Measurements from ENCODE around the gene PTK6. TPM values are rescaled to one million over a fixed set of nuclear protein-coding genes. Genes with fewer than 3 reads are reported as not detected.

Gene PTK6
- 1 to 10 TPM; 2.1 to 2.3 TPM for total RNA-seq

GRCh38 chr20:63536997-63537524 is at the start of gene PTK6:
PTK6 (minus strand) TSS chr20:63537376; CDS start chr20:63537314, 62 bp downstream.
- peaks cover 4% of the 10 kb centered on the region for H3K27me3 Mint-ChIP-seq
- peak; percentile 66 for DNase-seq
- peak within 1 kb of the TSS; percentile 73 for H3K4me3 Mint-ChIP-seq
- peaks cover 27% of the 10 kb centered on the region for H3K4me1 Mint-ChIP-seq
- H3K9me3 Mint-ChIP-seq: no peaks in the 10 kb centered on the region
- H3K27ac Mint-ChIP-seq: peak within 1 kb of the TSS; percentile 87
- CTCF ChIA-PET: interaction anchor here (0.7 to 3.1 kb wide), 35 partner anchors 9 to 583 kb away, joined by 3 to 28 read pairs (median 5); partner anchors contain the start of genes ARFRP1, GMEB2, HELZ2 and LIME1
- no peaks in the 10 kb centered on the region for H3K36me3 Mint-ChIP-seq (ENCODE audit: low read depth)
- POLR2A ChIA-PET: interaction anchor here (0.8 to 6.7 kb wide), 23 partner anchors 9 to 529 kb away, joined by 3 to 136 read pairs (median 5); partner anchors contain the start of genes ARFRP1, GMEB2, HELZ2 and LIME1

DNA sequence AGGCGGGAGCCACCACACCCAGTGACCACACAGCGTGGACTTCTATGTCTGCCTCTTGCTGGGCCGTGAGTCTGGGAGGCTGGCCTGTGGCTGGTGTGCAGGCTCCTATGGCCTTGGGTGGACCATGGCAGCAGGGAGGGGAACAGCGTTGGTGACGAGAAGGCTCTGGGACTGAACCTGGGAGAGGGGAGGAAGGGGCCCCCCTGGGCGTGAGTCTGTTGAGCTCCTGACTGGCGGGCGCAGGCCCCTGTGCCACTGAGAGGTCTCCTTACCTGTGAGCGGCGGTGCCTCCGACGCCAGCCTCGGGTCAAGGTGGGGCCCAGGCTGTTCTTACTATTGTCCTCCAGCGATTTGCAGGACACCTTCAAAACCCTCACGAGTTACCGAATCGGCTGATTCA is 49.6 kb upstream of the PTK6 start:
- H3K27me3 Mint-ChIP-seq: peaks cover 8% of the 10 kb centered on the region
- no peaks in the 10 kb centered on the region for H3K9me3 Mint-ChIP-seq
- no peak overlapping the region for H3K4me3 Mint-ChIP-seq
- no peak overlapping the region for H3K27ac Mint-ChIP-seq
- peaks cover 23% of the 10 kb centered on the region for H3K36me3 Mint-ChIP-seq (ENCODE audit: low read depth)
- DNase-seq: no peak
- H3K4me1 Mint-ChIP-seq: no peaks in the 10 kb centered on the region
- ChIA-PET CTCF (no interaction called here), POLR2A (no interaction called here)

GRCh38 chr20:63585616-63586565 is 48.7 kb upstream of the PTK6 start:
- H3K4me1 Mint-ChIP-seq: no peaks in the 10 kb centered on the region
- H3K27me3 Mint-ChIP-seq: peaks cover 8% of the 10 kb centered on the region
- no peak overlapping the region for H3K27ac Mint-ChIP-seq
- H3K9me3 Mint-ChIP-seq: no peaks in the 10 kb centered on the region
- H3K36me3 Mint-ChIP-seq (ENCODE audit: low read depth): peaks cover 16% of the 10 kb centered on the region
- no peak overlapping the region for H3K4me3 Mint-ChIP-seq
- ChIA-PET POLR2A (no interaction called here), CTCF (no interaction called here)
- no peak for DNase-seq

DNA sequence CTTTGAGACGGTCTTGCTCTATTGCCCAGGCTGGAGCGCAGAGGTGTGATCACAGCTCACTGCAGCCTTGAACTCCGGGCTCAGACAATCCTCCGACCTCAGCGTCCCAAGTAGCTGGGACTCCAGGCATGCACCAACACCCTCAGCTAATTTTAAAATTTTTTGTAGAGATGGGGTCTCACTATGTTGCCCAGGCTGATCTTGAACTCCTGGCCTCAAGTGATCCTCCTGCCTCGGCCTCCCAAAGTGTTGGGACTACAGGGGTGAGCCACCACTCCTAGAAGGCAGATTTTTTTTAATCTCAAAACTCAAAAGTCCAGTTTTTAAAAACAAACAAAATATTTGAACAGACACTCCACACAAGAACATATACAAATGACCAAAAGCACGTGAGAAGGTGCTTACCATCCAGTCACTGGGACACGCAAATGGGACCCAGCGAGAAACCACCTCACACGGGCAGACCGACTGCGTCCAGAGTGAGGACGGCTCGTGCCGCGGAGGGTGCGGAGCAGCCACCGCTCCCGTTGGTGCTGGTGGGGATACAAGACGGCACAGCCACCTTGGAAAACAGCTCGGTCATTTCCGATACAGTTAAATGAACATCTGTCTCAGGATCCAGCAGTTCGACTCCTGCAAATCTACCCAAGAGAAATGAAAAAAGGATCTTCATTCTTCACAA is 45.3 kb upstream of the PTK6 start:
- H3K4me3 Mint-ChIP-seq: no peak overlapping the region
- ChIA-PET CTCF (interaction anchor here (0.5 to 1.9 kb wide), 3 partner anchors 9 to 74 kb away, joined by 3 to 14 read pairs (median 3); no protein-coding TSS in a partner anchor), POLR2A (interaction anchor here (0.6 to 2.0 kb wide), 4 partner anchors 29 to 76 kb away, joined by 3 to 5 read pairs (median 4); partner anchors contain the start of genes PPDPF and RTEL1)

DNA sequence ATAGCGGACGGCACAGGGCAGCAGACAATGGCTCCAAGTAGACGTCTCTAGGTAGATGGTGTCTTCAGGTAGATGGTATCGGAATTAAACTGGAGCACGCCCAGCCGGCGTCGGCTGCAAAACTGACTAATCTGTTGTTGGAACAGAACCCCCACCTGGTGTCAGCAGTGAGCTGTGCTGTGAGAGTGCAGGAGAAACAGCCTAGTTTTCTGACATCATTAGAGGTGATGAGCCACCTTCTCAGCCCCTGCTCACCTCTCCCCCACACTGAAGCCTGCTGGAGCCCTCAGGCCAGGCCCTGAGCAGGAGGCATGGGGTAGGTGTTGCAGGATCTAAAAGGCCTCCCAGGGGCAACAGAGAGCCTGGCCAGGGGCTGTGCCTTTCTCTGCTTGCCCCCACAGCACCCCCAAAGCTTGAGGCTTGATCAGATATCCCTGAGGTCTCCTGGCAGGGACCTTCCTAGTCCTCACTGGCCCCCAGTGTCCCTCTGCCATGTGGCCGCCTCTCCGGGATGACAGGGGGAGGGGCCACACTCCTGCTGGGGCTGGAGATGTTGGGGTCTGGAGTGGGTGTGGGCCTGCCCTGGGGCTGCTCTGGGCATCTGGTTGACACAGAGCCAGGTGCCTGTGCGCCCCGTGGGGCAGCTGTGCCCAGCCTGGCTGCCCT is 43.8 kb upstream of the PTK6 start:
- peaks cover 2% of the 10 kb centered on the region for H3K4me1 Mint-ChIP-seq
- no peaks in the 10 kb centered on the region for H3K36me3 Mint-ChIP-seq (ENCODE audit: low read depth)
- DNase-seq: peak; percentile 80
- no peaks in the 10 kb centered on the region for H3K9me3 Mint-ChIP-seq
- ChIA-PET CTCF (interaction anchor here (0.6 to 1.9 kb wide), 2 partner anchors 14 to 61 kb away, joined by 3 to 14 read pairs; no protein-coding TSS in a partner anchor), POLR2A (interaction anchor here (0.9 to 2.0 kb wide), 4 partner anchors 9 to 284 kb away, joined by 3 to 5 read pairs (median 3); partner anchors contain the start of genes PPDPF, RTEL1 and TPD52L2)
- H3K27ac Mint-ChIP-seq: no peak overlapping the region
- peaks cover 38% of the 10 kb centered on the region for H3K27me3 Mint-ChIP-seq
- H3K4me3 Mint-ChIP-seq: no peak overlapping the region

More for the DNA sequence above, 45.3 kb upstream of the PTK6 start:
- no peaks in the 10 kb centered on the region for H3K9me3 Mint-ChIP-seq
- peaks cover 4% of the 10 kb centered on the region for H3K36me3 Mint-ChIP-seq (ENCODE audit: low read depth)
- DNase-seq: no peak
- H3K27ac Mint-ChIP-seq: no peak overlapping the region
- H3K4me1 Mint-ChIP-seq: no peaks in the 10 kb centered on the region
- peaks cover 30% of the 10 kb centered on the region for H3K27me3 Mint-ChIP-seq

- H3K4me3 Mint-ChIP-seq: no peak overlapping the region
- no peaks in the 10 kb centered on the region for H3K36me3 Mint-ChIP-seq (ENCODE audit: low read depth)
- CTCF ChIA-PET: no interaction called here
- POLR2A ChIA-PET: no interaction called here
- H3K27ac Mint-ChIP-seq: no peak overlapping the region
- H3K9me3 Mint-ChIP-seq: no peaks in the 10 kb centered on the region
- peaks cover 47% of the 10 kb centered on the region for H3K27me3 Mint-ChIP-seq
- DNase-seq: no peak
- H3K4me1 Mint-ChIP-seq: peaks cover 5% of the 10 kb centered on the region
These were observed 42.0 kb upstream of the PTK6 start for GRCh38 chr20:63579017-63579694.

GRCh38 chr20:63578224-63579016 is 41.2 kb upstream of the PTK6 start:
- Mint-ChIP-seq H3K27me3 (peaks cover 47% of the 10 kb centered on the region), H3K4me3 (no peak overlapping the region), H3K4me1 (peaks cover 5% of the 10 kb centered on the region), H3K27ac (no peak overlapping the region), H3K36me3 (ENCODE audit: low read depth) (no peaks in the 10 kb centered on the region), H3K9me3 (no peaks in the 10 kb centered on the region)
- ChIA-PET POLR2A (no interaction called here), CTCF (interaction anchor here (0.7 kb wide), 1 partner anchor 22 kb away, joined by 3 read pairs; no protein-coding TSS in a partner anchor)
- DNase-seq: no peak

DNA sequence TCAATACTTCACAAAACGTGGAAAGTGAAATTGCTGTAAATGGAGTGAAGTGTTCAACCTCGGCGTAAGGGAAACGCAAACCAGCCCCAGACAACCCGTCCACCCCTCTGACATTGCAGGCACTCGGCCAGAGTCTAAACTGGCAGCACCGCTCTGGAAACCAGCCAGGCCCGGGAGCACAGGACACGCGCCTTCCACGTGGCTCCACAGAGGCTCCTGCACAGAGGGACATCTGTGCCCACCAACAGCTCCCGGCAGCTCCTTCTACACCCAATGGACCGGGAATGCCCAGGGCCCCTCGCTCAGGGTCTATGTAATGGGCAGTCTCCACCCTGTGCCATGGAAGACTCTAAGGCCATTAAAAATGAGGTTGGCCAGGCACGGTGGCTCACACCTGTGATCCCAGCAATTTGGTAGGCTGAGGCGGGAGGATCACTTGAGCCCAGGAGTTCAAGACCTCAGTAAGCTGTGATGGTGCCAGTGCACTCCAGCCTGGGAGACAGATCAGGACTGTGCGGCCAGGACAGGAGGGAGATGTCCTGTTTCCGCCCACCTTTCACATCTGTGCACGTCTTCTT is 40.2 kb upstream of the PTK6 start:
- ChIA-PET CTCF (no interaction called here), POLR2A (no interaction called here)
- H3K4me3 Mint-ChIP-seq: no peak overlapping the region
- DNase-seq: no peak
- no peak overlapping the region for H3K27ac Mint-ChIP-seq
- no peaks in the 10 kb centered on the region for H3K9me3 Mint-ChIP-seq
- H3K36me3 Mint-ChIP-seq (ENCODE audit: low read depth): no peaks in the 10 kb centered on the region
- peaks cover 5% of the 10 kb centered on the region for H3K4me1 Mint-ChIP-seq
- H3K27me3 Mint-ChIP-seq: peaks cover 39% of the 10 kb centered on the region

DNA sequence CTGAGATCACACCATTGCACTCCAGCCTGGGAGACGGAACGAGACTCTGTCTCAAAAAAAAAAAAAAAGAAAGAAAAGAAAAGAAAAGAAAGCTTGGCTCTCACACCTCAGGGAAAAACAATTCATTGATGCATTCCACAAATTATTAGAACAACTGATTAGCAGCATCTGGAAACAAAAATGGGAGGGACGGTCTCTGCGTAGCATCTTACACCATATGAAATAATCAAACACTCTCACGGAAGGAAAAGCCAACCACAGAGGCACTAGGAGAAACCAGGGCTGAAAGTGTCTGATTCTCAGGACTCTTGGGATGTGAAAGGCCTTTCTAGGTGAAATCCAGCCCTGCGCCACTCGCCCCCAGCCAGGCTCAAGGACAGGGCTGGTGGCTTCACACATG is 39.1 kb upstream of the PTK6 start:
- H3K27me3 Mint-ChIP-seq: peaks cover 39% of the 10 kb centered on the region
- no peaks in the 10 kb centered on the region for H3K9me3 Mint-ChIP-seq
- no peak overlapping the region for H3K27ac Mint-ChIP-seq
- no peak for DNase-seq
- no peak overlapping the region for H3K4me3 Mint-ChIP-seq
- ChIA-PET POLR2A (no interaction called here), CTCF (interaction anchor here (0.7 kb wide), 1 partner anchor 10 kb away, joined by 4 read pairs; no protein-coding TSS in a partner anchor)
- H3K36me3 Mint-ChIP-seq (ENCODE audit: low read depth): no peaks in the 10 kb centered on the region
- H3K4me1 Mint-ChIP-seq: peaks cover 5% of the 10 kb centered on the region

DNA sequence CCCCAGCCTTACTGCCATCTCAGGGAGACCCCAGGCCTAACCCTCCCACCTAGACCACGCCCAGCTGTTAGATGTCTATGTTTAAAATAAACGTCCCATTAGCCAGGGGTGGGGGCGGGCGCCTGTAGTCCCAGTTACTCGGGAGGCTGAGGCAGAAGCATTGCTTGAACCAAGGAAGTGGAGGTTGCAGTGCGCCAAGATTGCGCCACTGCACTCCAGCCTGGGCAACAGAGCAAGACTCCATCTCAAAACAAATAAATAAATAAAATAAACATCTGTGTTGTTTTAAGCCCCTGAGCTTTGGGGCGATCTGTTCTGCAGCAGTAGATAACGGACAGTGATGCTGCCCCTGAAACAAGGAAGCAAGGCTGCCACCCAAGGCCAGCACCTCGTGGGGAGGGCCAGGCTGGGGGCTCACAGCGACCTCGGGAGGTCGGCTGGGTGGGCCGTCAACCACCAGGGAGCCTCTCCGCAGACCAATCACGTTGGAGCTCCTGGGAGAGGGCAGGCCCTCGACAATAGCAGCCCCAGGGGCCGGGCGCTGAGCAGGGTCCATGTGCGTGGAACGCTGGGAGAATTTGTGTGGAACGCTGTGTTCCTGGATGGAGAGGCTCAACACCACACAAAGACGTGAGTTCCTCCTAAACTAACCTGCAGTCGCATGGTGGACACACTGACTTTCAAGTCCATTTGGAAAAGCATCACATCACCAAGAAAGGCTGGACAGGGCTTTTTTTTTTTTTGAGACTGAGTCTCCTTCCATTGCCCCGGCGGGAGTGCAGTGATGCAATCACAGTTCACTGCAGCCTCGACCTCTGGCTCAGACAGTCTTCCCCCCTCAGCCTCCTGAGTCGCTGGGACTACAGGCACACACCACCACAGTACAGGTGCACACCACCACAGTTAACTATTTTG is 37.9 kb upstream of the PTK6 start:
- no peaks in the 10 kb centered on the region for H3K9me3 Mint-ChIP-seq
- H3K36me3 Mint-ChIP-seq (ENCODE audit: low read depth): no peaks in the 10 kb centered on the region
- POLR2A ChIA-PET: interaction anchor here (1.1 to 2.6 kb wide), 7 partner anchors 10 to 290 kb away, joined by 3 to 14 read pairs (median 6); partner anchors contain the start of genes PTK6, RTEL1 and TPD52L2
- no peak for DNase-seq
- CTCF ChIA-PET: interaction anchor here (0.5 kb wide), 1 partner anchor 9 kb away, joined by 3 read pairs; no protein-coding TSS in a partner anchor
- peaks cover 6% of the 10 kb centered on the region for H3K4me1 Mint-ChIP-seq
- H3K27me3 Mint-ChIP-seq: peaks cover 33% of the 10 kb centered on the region
- peak overlapping the region; percentile 83 for H3K4me3 Mint-ChIP-seq
- no peak overlapping the region for H3K27ac Mint-ChIP-seq

Data from activated CD4-positive, alpha-beta memory T cell treated with anti-CD3 and anti-CD28 coated beads, Interleukin-2, amount 10 ng/mL, durations not matched to agents 7 days and 5 days (primary cell).